Brain pericyte (primary cell): ENCODE data around the gene INPP4B.
A peak's percentile ranks its signal among the peaks of the same experiment; 100 is the strongest.
"Not testable (repeated sequence)": the region's sequence is repeated elsewhere in the genome, so short reads cannot be mapped to it uniquely, and the experiment has no call there.

Experiments used
- DNase-seq: peaks from one replicate; pipeline ENCODE4 v3.0.0-alpha.2; 2012; ENCODE audit warnings: low read depth, low spot score

Gene INPP4B

DNA sequence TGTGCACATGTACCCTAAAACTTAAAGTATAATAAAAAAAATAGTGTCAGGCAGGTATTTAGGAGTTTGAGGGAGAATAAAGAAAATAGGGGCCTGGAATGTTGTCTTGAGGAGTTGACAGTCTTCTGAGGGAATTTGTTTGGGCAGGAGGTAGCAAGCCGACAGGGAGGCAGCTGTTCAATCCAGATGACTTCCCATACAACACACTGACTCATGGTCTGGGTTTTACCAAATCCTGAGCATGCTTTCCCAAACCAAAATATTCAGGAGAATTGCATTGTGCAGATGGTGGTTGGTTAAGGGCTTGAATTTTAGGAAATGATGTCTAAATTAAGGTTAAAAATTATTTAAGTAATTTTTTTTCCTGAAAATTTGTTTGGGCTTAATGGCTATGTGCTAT, 430.0 kb downstream of the INPP4B start:
- DNase-seq = no peak

DNA sequence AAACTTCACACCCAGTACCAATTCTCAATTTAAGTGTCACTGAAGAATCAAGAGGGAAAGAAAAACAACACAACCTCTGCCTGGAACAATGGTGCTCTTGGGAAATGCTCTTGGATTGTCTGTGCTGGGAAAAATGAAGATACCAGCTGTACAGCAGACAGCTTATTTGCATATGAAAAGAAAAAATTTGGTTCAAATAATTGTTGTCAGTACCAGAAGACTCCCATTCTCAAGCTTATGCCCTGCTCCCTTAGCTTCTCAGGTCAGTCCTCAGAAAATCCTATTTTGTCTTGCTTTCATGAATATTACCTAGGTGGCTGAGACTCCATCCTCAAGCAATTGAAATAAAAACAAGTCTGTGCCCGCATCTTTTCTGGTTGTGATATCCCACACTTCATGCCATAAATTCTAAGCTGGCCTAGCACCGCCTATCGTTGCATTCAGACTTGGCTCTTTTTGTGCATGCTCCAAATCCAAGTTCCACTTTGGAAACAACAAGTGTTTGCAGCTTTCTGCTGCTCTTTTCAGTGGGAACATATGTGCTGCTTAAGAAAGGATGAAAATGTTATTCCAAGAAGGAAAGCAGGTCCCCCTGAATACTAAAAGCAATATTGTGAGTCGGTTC, 431.6 kb downstream of the INPP4B start:
- no peak for DNase-seq

DNA sequence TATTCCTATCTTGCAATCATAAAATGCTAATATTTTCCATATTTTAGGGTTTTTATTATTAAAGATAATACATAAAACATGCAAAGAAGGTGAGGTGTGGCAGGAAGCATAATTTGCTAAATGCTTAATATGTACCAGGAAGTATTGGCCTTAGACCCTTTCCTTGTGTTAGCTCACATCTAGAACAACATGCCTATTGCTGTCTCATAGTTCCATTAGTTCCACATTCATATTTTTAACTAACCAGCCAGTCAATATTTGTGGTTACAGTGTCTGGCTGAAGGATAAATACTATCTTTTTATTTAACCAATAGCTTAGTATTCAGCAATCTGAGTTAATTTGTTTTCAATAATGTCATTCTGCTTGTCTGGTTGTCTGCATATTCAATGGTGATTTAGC, 432.6 kb downstream of the INPP4B start:
- DNase-seq = no peak

DNA sequence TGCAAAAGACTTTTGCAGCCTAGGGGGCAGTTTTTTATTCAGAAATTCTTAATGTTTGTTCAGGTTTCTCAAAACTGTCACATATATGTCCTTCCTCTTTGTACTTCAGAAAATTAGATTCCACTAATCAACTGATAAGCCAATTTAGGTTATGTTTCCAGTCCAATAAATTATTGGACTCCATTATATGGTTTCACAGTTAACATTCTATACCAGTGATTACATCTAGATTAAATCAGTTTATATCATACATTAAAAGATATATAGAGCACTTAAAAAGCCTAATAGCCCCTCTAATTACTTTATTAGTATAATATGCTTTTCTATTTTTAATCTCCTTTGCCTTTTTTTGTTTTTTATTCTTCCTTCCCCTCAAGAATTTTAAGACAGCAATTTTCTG, 434.1 kb downstream of the INPP4B start:
- DNase-seq = no peak

DNA sequence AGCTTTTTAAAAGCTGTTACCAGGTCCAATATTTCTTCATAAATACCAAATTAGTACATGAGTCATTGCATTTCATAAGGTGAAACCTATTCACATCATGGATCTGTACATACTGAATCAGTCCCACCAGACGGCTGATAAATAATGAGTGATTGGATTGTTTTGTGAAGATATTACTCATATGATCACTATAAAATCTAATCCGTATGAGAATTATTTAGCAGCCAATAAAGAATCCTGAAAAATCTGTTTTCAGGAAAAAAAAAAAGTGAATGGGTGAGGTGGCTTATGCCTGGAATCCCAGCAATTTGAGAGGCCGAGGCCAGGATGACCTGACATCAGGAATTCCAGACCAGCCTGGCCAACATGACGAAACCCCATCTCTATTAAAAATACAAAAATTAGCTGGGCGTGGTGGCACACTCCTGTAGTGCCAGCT, 438.1 kb downstream of the INPP4B start:
- DNase-seq = no peak

DNA sequence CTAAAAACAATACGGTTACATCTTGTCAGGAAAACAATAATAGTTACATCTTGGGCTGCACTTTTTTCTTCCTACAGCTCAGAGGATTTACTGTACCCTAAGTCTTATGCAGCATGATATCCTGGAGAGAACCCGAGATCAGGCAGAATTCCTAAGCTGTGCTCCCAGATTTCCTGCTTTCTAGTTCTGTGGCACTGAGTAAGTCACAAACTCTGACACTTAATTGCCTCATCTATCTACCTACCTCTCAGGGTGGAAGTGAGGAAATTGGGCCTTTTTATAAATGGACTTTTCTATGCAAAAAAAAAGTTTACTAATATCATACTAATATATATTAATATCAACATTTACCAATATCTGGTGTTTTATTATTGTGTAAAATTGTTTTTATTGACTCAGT, 438.5 kb downstream of the INPP4B start:
- no peak for DNase-seq

DNA sequence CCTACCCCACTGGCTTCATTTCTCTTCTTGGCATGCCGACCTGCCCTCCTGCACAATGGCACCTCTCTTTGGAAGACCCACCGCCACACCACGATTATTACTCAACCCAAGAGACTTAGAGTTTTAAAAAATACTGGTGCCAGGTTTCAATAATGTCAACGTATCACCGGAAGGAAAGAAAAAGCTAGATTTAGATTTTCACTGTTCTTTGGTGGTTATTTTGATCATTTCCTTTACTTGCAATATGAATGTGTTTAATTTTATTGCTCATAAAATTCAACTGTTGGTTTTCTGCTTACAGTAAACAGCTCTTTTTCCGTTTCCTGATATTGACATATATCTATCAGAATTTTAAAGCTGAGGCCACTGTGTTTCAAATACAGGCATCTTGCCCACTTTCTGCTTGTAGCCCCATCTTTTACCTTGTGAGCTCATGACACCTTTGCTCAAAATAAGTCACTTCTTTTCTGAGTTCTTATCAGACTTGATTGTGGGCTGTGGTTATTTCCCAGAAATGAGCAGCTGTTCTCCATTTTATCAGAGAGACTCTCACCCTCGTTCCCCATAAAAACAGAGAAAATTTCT, 439.1 kb downstream of the INPP4B start:
- DNase-seq = no peak

DNA sequence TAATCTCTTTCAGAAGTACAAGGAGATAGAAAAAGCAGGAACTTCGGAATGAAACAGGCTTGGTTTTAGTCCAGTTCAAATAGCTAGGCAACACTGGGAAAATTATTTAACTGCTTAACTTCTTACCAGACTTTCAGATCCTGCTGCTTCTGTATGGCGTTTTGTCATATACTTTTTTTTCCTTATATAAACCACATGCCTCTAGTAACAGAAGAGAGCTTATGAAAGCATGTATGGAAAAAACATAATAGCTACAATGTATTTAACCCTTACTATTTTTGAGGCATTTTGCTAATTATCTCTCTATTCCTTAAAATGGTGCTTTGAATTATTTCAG, 439.6 kb downstream of the INPP4B start:
- no peak for DNase-seq

DNA sequence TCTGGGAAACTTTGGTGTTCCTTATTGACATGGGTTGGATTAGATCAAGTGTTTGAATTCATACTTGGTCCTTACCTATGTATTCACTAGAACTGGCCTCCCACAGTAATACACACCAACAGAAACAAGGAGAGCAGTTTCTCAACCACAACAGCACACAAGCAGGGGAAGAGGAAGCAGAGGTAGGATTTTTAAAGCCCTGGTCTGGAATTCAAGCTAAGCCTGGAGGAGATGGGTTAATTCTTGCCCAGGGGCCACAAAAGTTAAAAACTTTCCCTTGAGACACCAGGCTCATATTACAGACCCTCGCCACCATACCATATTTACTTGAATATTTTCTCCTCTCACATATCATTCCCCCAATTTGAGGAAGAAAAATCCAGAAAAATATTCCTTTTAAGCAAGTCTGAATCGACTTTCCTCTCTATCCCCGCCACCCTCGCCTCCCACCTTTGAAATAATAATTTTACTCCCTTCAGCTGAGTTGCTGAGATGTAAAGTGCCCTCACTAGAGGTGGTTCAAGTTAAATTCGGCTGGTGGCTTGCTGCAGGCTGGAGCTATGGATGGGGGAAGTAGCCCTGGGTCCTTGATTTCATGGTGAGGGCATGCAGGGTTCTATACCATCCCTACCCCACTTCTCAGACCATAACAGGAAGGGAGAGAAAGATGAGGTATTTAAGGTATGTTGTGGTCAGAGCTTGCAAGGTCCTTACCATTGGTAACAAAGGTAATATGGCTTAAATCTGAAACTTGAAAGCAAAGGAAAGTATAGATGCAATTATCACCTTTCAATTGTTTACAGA, 440.2 kb downstream of the INPP4B start:
- no peak for DNase-seq

DNA sequence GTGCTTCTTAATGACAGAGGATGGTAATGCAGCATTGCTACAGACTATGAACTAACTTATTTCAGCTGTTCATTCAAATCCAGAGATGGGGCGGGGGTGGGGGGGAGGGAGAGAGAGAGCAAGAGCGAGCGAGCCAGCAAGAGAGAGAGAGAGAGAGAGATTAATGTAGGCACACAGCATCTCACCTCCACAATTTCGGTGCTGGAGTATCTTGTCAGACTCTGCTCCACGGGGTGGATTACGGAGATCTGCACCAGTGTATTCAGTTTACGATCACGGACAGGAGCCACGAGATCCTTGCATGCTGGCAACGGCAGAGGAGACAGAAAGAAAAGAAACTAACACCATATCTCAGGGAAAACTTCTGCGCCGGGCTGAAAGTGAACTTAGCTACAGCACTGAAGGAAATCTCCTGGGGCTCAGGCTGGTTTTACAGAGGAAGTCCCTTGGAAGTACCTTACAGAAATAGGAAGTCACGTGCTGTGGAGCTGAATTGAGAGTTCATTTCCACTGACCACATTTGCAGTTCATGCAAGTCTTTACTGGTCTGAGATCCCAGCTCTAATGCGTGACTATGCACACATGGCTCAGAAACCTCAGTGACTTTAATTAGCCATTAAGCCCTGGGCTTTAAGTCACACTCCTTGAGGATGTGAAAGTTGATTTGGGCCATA, 440.9 kb downstream of the INPP4B start:
- DNase-seq = peak; percentile 64

DNA sequence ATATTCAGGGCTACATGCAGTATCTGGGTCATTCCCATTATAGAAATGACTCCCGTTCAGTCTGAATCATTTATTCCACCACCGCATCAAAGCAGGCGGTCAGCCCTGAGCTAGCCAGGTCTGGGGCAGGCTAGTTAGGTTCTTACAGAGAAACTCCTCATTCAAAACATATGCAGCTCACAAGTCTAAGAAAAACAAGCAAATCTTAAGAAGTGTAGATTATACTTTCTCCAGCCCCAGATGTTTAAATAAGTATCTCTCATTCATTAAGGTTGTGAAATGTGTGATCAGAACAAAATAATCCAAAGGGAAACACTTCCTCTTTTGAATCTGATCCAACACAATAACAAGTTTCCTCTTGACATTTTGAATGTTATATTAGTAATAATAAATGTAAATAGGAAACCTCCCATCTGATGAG, 441.9 kb downstream of the INPP4B start:
- DNase-seq = no peak

DNA sequence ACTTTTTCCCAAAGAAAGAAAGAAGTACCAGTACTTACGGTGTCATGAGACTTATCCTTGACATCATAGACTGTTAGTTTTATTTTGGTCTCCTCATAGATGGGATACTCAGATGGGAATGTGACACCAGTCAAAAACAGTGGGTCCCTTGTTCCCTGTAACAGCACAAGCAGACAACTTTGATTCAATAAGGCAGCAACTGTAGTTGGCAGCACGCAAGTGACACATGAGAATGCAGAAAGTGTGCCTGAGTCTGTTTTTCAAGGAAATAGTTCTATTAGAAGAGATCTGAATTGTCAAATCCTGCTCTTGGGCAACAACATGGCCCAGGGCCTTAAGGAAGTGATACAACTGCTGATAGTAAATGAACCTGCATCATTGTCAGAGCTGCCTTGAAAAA, 443.2 kb downstream of the INPP4B start:
- DNase-seq = no peak

DNA sequence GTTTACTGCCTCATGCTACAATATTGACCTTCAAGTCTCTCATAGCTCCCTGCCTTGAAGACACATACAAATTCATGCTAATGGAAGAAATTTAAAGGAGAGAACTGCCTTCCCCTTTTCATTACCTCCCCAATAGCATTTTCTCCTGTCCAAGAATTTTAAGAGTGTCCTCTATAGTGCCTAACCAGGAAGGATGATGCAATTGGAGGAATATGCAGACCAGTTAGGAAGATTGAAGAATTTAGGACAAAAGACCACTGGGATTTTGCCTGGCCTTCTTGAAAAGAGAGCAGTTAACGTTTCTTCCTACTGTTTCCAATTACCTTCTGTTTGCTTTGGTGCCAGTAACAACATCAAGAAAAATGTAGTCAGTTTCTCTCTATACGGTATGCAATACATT, 443.9 kb downstream of the INPP4B start:
- DNase-seq = no peak

DNA sequence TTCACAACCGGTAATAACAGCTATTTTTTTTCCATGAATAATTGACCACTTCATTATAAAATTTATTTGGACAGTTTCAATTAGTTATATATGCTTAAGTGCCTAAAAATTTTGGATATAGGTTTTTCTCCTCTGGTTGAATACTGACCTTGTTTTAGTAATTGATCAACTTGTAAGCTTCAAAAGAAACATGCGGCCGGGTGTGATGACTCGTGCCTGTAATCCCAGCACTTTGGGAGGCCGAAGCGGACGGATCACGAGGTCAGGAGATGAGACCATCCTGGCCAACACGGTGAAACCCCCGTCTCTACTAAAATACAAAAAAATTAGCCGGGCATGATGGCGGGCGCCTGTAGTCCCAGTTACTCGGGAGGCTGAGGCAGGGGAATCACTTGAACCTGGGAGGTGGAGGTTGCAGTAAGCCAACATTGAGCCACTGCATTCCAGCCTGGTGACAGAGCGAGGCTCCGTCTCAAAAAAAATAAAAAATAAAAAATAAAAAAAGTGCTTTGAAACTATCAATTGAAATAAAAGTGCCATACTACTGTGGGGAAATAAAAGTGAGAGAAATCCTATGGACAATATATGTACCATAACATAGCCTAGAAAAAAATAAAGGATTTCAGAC, 448.6 kb downstream of the INPP4B start:
- DNase-seq = not testable (repeated sequence)

DNA sequence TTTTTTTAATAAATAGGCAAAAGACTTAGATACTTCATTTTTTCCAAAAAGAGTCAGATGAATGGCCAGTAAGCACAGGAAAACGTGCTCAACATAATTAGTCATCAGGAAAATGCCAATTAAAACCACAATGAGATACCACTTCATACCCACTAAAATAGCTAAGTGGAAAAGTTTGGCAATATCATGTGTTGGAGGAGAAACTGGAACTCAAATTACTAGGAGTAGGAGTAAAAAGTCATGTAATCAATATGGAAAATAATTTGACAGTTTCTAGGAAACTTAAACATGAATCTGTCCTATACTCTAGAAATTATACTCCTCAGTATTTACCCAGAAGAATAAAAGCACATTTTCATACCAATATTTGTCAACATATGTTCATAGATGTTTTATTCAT, 449.8 kb downstream of the INPP4B start:
- DNase-seq = no peak

DNA sequence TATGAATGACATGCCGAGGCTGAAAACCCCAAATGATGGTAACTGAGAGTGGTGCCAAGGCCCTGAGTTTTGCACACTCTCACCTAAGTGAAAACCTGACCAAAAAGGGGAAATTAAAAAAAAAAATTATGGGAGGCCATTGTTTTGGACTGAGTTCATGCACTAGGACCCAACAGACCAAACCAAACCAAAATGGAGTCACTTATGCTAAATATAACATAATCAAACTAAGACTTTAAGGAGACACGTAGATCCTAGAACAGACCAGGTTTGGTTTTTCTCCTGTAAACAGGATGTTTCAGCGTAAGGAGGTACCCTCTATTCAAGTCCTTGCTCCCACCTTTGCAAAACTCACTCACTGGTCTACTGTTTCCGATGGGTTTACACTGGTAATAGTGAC, 453.0 kb downstream of the INPP4B start:
- no peak for DNase-seq

DNA sequence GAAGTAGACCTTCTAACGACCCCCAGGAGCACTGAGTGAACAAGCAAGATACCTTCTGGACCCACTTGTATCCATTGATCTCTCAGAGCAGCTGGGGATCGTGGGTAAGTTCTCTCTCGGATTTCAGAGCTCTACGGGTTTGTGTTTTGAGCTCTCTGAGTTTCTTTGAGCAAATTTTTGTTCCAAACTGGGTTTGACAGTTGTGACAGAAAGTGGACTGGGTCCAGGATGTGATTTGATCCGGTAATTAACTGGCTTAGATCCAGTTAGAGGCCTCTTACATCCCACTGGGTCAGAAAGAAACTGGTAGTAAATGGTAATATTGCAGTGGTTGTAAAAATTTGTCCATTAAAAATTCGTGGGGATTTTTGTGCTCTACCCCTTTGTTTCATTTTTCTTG, 459.2 kb downstream of the INPP4B start:
- no peak for DNase-seq

DNA sequence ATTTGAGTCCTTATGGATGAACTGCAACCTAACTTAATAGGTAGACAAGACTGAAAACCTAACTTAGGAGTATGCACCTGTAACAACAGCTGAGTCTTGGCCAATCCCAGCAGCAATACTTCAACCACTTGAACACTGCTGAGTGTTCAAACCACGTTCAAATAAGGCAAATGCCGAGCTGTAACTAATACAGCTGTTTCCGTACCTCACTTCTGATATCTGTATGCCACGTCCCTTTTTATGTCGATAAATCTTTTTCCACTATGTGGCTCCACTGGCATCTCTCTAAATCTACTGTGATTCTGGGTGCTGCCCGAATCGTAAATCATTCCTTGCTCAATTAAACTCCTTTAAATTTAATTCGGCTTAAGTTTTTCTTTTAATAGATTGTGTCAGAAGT, 459.7 kb downstream of the INPP4B start:
- DNase-seq = no peak

DNA sequence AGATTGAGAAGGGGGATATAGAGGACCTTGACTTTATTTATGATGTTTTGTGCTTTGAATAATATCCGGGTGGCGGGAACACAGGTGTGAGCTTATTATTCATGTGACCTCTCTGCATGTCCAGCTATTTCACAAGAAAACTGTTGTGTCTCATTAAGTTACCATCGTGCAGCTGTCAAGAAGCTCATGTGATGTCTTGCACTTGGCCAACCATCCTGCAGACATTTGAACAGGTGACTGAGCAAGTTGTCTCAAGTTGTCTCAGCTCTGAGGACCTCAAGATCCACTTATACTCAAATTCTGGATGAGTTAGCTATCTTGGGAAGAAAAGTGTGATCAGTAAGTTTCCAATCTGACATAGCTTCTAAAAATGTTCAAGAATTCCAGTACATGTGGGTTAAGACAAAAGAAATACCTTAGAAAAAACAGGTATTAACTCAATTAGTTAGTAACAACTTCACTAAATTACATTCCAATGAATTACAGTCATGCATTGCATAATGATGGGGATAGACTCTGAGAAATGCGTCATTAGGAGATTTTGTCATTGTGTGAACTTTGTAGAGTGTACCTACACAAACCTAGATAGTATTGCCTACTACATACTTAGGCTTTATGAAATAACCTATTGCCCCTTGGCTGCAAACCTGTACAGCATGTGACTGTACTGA, 462.2 kb downstream of the INPP4B start:
- DNase-seq = no peak

DNA sequence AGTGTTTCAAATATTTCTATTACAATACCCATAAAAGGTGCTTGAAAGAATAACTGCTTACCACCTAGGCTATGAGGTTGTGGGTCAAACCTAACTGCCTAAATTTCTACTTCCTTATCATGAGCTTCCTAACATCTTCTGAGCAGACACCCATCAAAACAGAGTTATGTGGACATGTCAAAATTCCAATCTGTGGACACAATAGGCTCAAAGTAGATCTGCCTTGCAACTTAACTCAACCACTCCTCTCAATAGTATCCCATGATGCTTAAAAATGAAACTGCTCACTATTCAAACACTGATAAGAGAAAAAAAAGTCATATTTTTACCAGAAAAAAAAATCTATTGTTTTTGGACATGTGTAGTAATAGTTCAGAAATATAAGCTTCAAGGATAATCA, 462.7 kb downstream of the INPP4B start:
- no peak for DNase-seq

DNA sequence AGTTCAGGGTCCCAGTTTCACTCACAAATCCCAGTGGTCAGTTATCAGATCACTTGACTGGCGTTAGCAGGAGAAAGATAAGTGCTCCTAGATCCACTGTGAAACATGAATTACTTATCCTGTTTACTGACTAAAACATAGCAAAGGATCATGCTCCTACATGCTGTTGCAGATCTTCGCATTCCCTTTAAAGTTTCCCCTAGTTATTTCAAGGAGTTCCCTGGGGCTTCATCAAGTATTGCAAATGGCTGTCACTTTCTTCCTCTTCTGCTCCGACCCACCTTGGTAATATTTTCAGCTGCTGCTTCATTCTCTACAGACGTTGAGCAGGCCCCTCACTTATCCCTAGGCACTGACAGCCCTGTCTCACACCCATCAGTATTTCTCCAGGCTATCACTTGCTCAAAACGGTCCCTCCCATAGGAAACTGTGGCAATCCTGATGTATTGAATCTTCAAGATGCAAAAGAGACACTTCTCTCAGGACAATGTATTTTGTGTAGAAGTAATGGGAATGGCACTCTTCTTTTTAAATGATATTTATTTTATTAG, 466.0 kb downstream of the INPP4B start:
- no peak for DNase-seq
